Muscle layer of duodenum (tissue), 2 donors: ENCODE data around the gene SYNPO.

Experiments used
- H3K27ac ChIP-seq: one replicate; pipeline ENCODE4 v1.7.0; 2013; ENCODE audit warnings: mild to moderate bottlenecking, low read length
- H3K27me3 ChIP-seq: one replicate; pipeline ENCODE4 v1.7.0; 2013; ENCODE audit warnings: low read depth, mild to moderate bottlenecking, control low read depth, low read length
- H3K36me3 ChIP-seq, 2 donors: one replicate each; pipeline ENCODE4 v1.7.0; 2013; ENCODE audit warnings: low read length in 2 of 2, control low read depth in 1 of 2, mild to moderate bottlenecking in 1 of 2; ENCODE audit not compliant: insufficient read depth in 2 of 2, control insufficient read depth in 1 of 2
- H3K4me1 ChIP-seq, 2 donors: one replicate each; pipeline ENCODE4 v1.7.0; 2013; ENCODE audit warnings: low read length in 2 of 2, mild to moderate bottlenecking in 2 of 2, control low read depth in 1 of 2, moderate library complexity in 1 of 2; ENCODE audit not compliant: insufficient read depth in 2 of 2, control insufficient read depth in 1 of 2
- H3K4me3 ChIP-seq, 2 donors: one replicate each; pipeline ENCODE4 v1.7.0; 2013; ENCODE audit warnings: low read length in 2 of 2, low read depth in 1 of 2, mild to moderate bottlenecking in 1 of 2
- H3K9me3 ChIP-seq, 2 donors: one replicate each; pipeline ENCODE4 v1.7.0; 2013; ENCODE audit warnings: low read length in 2 of 2, control low read depth in 1 of 2, mild to moderate bottlenecking in 1 of 2; ENCODE audit not compliant: control insufficient read depth in 1 of 2
- donor health status: healthy.

Gene SYNPO

GRCh38 chr5:150600616-150601490 is 39.6 kb upstream of the SYNPO start:
- H3K4me1 ChIP-seq, result peaks cover 11% of the 10 kb centered on the region in 2 donors
- H3K9me3 ChIP-seq, result no peaks in the 10 kb centered on the region
- H3K4me3 ChIP-seq, result no peak overlapping the region
- H3K36me3 ChIP-seq, result no peaks in the 10 kb centered on the region
- no peak overlapping the region for H3K27ac ChIP-seq
- H3K27me3 ChIP-seq, result no peaks in the 10 kb centered on the region

- H3K4me3 ChIP-seq, result no peak overlapping the region
- H3K4me1 ChIP-seq, result peaks cover 11% of the 10 kb centered on the region in 2 donors
- H3K27ac ChIP-seq, result no peak overlapping the region
- H3K9me3 ChIP-seq, result no peaks in the 10 kb centered on the region
- no peaks in the 10 kb centered on the region for H3K36me3 ChIP-seq
- no peaks in the 10 kb centered on the region for H3K27me3 ChIP-seq
Measured at GRCh38 chr5:150601491-150602345, 38.7 kb upstream of the SYNPO start.

- H3K4me1 ChIP-seq, result peaks cover 11% of the 10 kb centered on the region in 2 donors
- H3K27me3 ChIP-seq, result no peaks in the 10 kb centered on the region
- H3K4me3 ChIP-seq, result no peak overlapping the region
- H3K9me3 ChIP-seq, result no peaks in the 10 kb centered on the region
- no peaks in the 10 kb centered on the region for H3K36me3 ChIP-seq
- no peak overlapping the region for H3K27ac ChIP-seq
Measured at GRCh38 chr5:150603052-150603451, 37.4 kb upstream of the SYNPO start.

GRCh38 chr5:150603491-150603890 is 37.0 kb upstream of the SYNPO start:
- H3K9me3 ChIP-seq, result no peaks in the 10 kb centered on the region
- H3K27me3 ChIP-seq, result no peaks in the 10 kb centered on the region
- peaks cover 11% of the 10 kb centered on the region in 2 donors for H3K4me1 ChIP-seq
- H3K27ac ChIP-seq, result no peak overlapping the region
- H3K4me3 ChIP-seq, result no peak overlapping the region
- H3K36me3 ChIP-seq, result no peaks in the 10 kb centered on the region

GRCh38 chr5:150604010-150604409 is 36.5 kb upstream of the SYNPO start:
- peaks cover 11% of the 10 kb centered on the region in 2 donors for H3K4me1 ChIP-seq
- no peak overlapping the region for H3K27ac ChIP-seq

GRCh38 chr5:150604894-150605440 is 35.5 kb upstream of the SYNPO start:
- peaks cover 8% of the 10 kb centered on the region in 2 donors for H3K4me1 ChIP-seq
- H3K27ac ChIP-seq, result no peak overlapping the region
- no peaks in the 10 kb centered on the region for H3K27me3 ChIP-seq
- no peaks in the 10 kb centered on the region for H3K36me3 ChIP-seq
- no peak overlapping the region for H3K4me3 ChIP-seq
- no peaks in the 10 kb centered on the region for H3K9me3 ChIP-seq

More at GRCh38 chr5:150604010-150604409, 36.5 kb upstream of the SYNPO start:
- H3K27me3 ChIP-seq, result no peaks in the 10 kb centered on the region
- H3K4me3 ChIP-seq, result no peak overlapping the region
- no peaks in the 10 kb centered on the region for H3K9me3 ChIP-seq
- no peaks in the 10 kb centered on the region for H3K36me3 ChIP-seq

- no peak overlapping the region for H3K27ac ChIP-seq
- no peaks in the 10 kb centered on the region for H3K36me3 ChIP-seq
- H3K4me3 ChIP-seq, result no peak overlapping the region
- peaks cover 8 to 9% of the 10 kb centered on the region in 2 donors for H3K4me1 ChIP-seq
- no peaks in the 10 kb centered on the region for H3K9me3 ChIP-seq
- no peaks in the 10 kb centered on the region for H3K27me3 ChIP-seq
Measured at GRCh38 chr5:150605546-150605945, 34.9 kb upstream of the SYNPO start.

GRCh38 chr5:150606476-150606875 is 34.0 kb upstream of the SYNPO start:
- Histone ChIP-seq H3K36me3 (no peaks in the 10 kb centered on the region), H3K9me3 (no peaks in the 10 kb centered on the region), H3K4me1 (peaks cover 16 to 18% of the 10 kb centered on the region in 2 donors), H3K27ac (no peak overlapping the region), H3K4me3 (no peak overlapping the region), H3K27me3 (no peaks in the 10 kb centered on the region)

- H3K27ac ChIP-seq, result no peak overlapping the region
- H3K9me3 ChIP-seq, result no peaks in the 10 kb centered on the region
- no peaks in the 10 kb centered on the region for H3K36me3 ChIP-seq
- no peak overlapping the region for H3K4me3 ChIP-seq
- peaks cover 20 to 24% of the 10 kb centered on the region in 2 donors for H3K4me1 ChIP-seq
- H3K27me3 ChIP-seq, result no peaks in the 10 kb centered on the region
Measured at GRCh38 chr5:150607105-150607504, 33.4 kb upstream of the SYNPO start.

GRCh38 chr5:150607991-150608390 is 32.5 kb upstream of the SYNPO start:
- no peaks in the 10 kb centered on the region for H3K36me3 ChIP-seq
- H3K4me3 ChIP-seq, result no peak overlapping the region
- no peaks in the 10 kb centered on the region for H3K9me3 ChIP-seq
- peaks cover 23 to 31% of the 10 kb centered on the region in 2 donors for H3K4me1 ChIP-seq
- H3K27me3 ChIP-seq, result no peaks in the 10 kb centered on the region
- no peak overlapping the region for H3K27ac ChIP-seq

- no peaks in the 10 kb centered on the region for H3K27me3 ChIP-seq
- H3K27ac ChIP-seq, result no peak overlapping the region
- no peak overlapping the region for H3K4me3 ChIP-seq
- H3K4me1 ChIP-seq, result peaks cover 33 to 41% of the 10 kb centered on the region in 2 donors
- H3K36me3 ChIP-seq, result no peaks in the 10 kb centered on the region
- no peaks in the 10 kb centered on the region for H3K9me3 ChIP-seq
Measured at GRCh38 chr5:150608991-150609390, 31.5 kb upstream of the SYNPO start.
